Lung (tissue), 12 donors: ENCODE data around the gene OR6P1. TPM values are rescaled to one million over a fixed set of nuclear protein-coding genes. Genes with fewer than 3 reads are reported as not detected.

ENCODE experiments used
- ATAC-seq: fragments of 200-7000 bp; cut with Tn5 transposase; one replicate; pipeline ENCODE4 v1.9.1; 2020; ENCODE audit warnings: moderate number of reproducible peaks; ENCODE audit not compliant: insufficient read depth, low FRiP score
- DNase-seq, 3 donors: peaks; one replicate each; pipeline ENCODE4 v3.0.0-alpha.2; 2013 to 2017
- H3K27ac ChIP-seq, 2 donors: one replicate each; pipeline ENCODE4 v1.5.1; 2013; ENCODE audit warnings: mild to moderate bottlenecking in 2 of 2, moderate library complexity in 2 of 2, control low read depth in 1 of 2, inconsistent platforms in 1 of 2, low read depth in 1 of 2, low read length in 1 of 2
- H3K27me3 ChIP-seq, 3 donors: one replicate each; pipeline ENCODE4 v1.5.1; 2013; ENCODE audit warnings: low read length in 2 of 3; ENCODE audit not compliant: control insufficient read depth in 3 of 3, insufficient read depth in 3 of 3
- H3K36me3 ChIP-seq, 4 donors: one replicate each; pipeline ENCODE4 v1.5.1; 2013; ENCODE audit warnings: low read length in 4 of 4, mild to moderate bottlenecking in 1 of 4, moderate library complexity in 1 of 4; ENCODE audit not compliant: control insufficient read depth in 4 of 4, insufficient read depth in 4 of 4
- H3K4me1 ChIP-seq, 5 donors: one replicate each; pipeline ENCODE4 v1.5.1; 2013; ENCODE audit warnings: low read length in 5 of 5, mild to moderate bottlenecking in 2 of 5, moderate library complexity in 1 of 5; ENCODE audit not compliant: control insufficient read depth in 5 of 5, insufficient read depth in 5 of 5
- H3K4me3 ChIP-seq: one replicate; pipeline ENCODE4 v1.5.1; 2013; ENCODE audit warnings: mild to moderate bottlenecking, control low read depth, moderate library complexity
- H3K9ac ChIP-seq, 2 donors: one replicate each; pipeline ENCODE4 v1.5.1; 2013; ENCODE audit warnings: low read length in 2 of 2, control low read depth in 1 of 2; ENCODE audit not compliant: insufficient read depth in 1 of 2
- H3K9me3 ChIP-seq, 4 donors: one replicate each; pipeline ENCODE4 v1.5.1; 2013; ENCODE audit warnings: low read length in 3 of 4, mild to moderate bottlenecking in 1 of 4, moderate library complexity in 1 of 4; ENCODE audit not compliant: control insufficient read depth in 4 of 4, insufficient read depth in 3 of 4
- WGBS, 2 donors: extraction: QIAGEN DNeasy Blood & Tissue Kit; methylation state at CpG; one replicate each; pipeline ENCODE4 v1.1.7; 2013; 5-methylcytosine and 5-hydroxymethylcytosine counted together
- polyA plus RNA-seq, 2 donors: library from polyadenylated mRNA; stranded (reverse); fragments of 200-250 nt; gene quantifications; one replicate each; pipeline ENCODE4 v1.2.1, GENCODE V29; 2013
- total RNA-seq, 2 donors: library from RNA; depleted of rRNA in 1 of 2; stranded (reverse); fragments of >200 nt in 1 of 2; gene quantifications; one replicate each; pipeline ENCODE4 v1.2.1, GENCODE V29; 2014 to 2021
- TF ChIP-seq, protein P1 (sequence below): IDR thresholded peaks from 2 replicates; pipeline ENCODE4 v1.5.1; 2012; ENCODE audit warnings: mild to moderate bottlenecking; ENCODE audit errors: control extremely low read depth, extremely low read depth
- donor health status: control.
- donor health status: control.
- donor health status: Bipolar disorder and iron deficiency.
- donor health status: healthy.
- donor health status: DM: yes; HTN: yes; CAD: no.

OR6P1 gene
- total and polyA plus RNA-seq, 4 donors: not detected

DNA sequence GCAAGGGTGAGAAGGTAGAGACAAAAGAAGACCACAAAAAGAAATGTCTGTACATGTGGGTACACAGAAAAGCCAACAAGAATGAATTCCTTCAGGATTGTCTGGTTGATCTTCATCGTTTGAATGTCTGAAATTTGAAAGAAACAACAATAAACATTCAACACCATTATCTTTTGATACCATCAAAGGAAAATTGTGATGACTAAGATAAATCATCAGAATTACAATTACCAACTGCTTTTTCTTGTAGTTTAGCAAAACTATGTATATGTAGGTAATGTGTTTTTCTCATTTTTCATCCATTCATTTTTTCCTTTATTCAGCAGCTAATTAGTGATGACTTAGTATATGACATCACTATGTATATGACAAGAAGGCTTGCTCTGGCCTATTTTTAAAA is 9.4 kb upstream of the OR6P1 start, which contains the start of gene OR10X1:
Gene OR10X1 (minus strand): TSS at position 167 of the 400 bp plus-strand sequence. CDS start 0 bp downstream, at position 167.
- Histone ChIP-seq H3K27ac (no peak within 1 kb of the TSS), H3K27me3 (no peaks in the 10 kb centered on the region), H3K9me3 (peaks cover 0 to 2% (median 0%) of the 10 kb centered on the region in 4 donors), H3K9ac (no peak within 1 kb of the TSS), H3K36me3 (no peaks in the 10 kb centered on the region), H3K4me3 (no peak within 1 kb of the TSS), H3K4me1 (no peaks in the 10 kb centered on the region)
- TF ChIP-seq, protein P1, sequence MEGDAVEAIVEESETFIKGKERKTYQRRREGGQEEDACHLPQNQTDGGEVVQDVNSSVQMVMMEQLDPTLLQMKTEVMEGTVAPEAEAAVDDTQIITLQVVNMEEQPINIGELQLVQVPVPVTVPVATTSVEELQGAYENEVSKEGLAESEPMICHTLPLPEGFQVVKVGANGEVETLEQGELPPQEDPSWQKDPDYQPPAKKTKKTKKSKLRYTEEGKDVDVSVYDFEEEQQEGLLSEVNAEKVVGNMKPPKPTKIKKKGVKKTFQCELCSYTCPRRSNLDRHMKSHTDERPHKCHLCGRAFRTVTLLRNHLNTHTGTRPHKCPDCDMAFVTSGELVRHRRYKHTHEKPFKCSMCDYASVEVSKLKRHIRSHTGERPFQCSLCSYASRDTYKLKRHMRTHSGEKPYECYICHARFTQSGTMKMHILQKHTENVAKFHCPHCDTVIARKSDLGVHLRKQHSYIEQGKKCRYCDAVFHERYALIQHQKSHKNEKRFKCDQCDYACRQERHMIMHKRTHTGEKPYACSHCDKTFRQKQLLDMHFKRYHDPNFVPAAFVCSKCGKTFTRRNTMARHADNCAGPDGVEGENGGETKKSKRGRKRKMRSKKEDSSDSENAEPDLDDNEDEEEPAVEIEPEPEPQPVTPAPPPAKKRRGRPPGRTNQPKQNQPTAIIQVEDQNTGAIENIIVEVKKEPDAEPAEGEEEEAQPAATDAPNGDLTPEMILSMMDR: no peak
- ATAC-seq: no peak
- DNase-seq: no peak
- WGBS, 2 donors: 73 to 79% methylated on average over 1 of the region's 1 CpG

DNA sequence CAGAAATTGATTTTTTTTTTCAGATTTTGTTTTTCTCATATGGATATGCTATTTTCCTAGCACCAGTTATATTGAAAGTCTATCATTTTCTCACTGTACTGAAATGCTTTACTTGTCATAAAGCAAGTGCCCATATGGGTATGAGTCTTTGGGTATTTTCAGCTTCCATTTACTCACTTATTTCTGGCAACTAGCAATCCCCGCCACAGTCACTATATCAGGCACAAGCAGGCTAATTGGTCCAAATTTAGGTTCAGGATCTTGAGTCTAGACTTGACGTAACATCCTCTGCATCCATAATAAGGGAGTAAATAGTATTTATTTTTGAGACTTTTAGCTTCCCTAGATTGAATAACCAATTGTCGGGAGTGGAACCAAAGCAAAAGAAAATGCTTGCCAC is 7.2 kb upstream of the OR6P1 start:
- Histone ChIP-seq H3K9ac (no peak overlapping the region), H3K36me3 (no peaks in the 10 kb centered on the region), H3K27ac (no peak overlapping the region), H3K27me3 (no peaks in the 10 kb centered on the region), H3K4me1 (no peaks in the 10 kb centered on the region), H3K9me3 (peaks cover 0 to 2% (median 0%) of the 10 kb centered on the region in 4 donors), H3K4me3 (no peak overlapping the region)
- TF ChIP-seq, protein P1: no peak
- DNase-seq (no peak), ATAC-seq (no peak)
- WGBS, 2 donors: 90 to 96% methylated on average over 3 of the region's 3 CpGs

DNA sequence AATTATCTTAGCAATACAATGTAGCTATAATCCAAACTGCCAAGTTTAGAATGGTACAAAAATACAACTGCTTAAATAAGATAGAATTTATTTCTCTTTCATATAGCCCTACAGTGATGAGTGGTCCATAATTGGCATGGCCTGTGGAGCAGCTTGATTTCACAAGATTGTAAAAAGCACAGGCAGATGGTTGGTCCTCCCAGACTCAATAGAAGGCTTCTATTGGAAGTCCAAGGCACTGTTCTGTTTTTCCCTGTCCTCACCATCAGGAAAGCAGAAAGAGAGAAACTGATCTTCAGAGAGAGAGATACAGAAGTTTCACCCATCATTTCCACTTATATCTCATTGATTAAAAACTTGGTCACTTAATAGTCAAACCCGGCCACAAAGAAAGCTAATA is 1.8 kb upstream of the OR6P1 start:
- DNase-seq: no peak
- no peaks in the 10 kb centered on the region for H3K4me1 ChIP-seq
- H3K27me3 ChIP-seq: no peaks in the 10 kb centered on the region
- TF ChIP-seq, protein P1: no peak
- no peak overlapping the region for H3K9ac ChIP-seq
- no peaks in the 10 kb centered on the region for H3K9me3 ChIP-seq
- H3K27ac ChIP-seq: no peak overlapping the region
- no peak overlapping the region for H3K4me3 ChIP-seq
- WGBS, 2 donors: 88 to 93% methylated on average over 1 of the region's 1 CpG
- H3K36me3 ChIP-seq: no peaks in the 10 kb centered on the region
- no peak for ATAC-seq

DNA sequence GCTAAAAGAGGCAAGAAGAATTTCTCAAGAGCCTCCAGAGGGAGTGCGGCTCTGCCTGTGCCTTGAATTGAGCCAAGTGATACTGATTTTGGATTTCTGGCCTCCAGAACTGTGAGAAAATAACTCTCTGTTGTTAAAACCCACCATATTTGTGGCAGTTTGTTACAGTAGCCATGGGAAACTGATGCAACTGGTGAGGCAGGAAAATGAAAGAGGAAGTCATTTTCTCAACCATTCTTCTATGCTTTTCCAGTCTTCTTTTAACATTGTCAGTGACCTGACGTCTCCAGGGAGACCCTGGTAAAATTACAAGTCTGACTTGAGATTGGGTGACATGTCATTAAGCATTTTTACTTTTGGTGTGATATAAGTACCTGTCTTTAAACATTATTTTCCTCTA is 5.8 kb downstream of the OR6P1 start:
- H3K27ac ChIP-seq: no peak overlapping the region
- H3K9me3 ChIP-seq: peaks cover 0 to 4% (median 0%) of the 10 kb centered on the region in 4 donors
- DNase-seq (no peak), ATAC-seq (no peak)
- 47 to 57% methylated on average over 2 of the region's 2 CpGs for WGBS, 2 donors
- H3K27me3 ChIP-seq: no peaks in the 10 kb centered on the region
- TF ChIP-seq, protein P1: no peak
- H3K9ac ChIP-seq: no peak overlapping the region
- H3K4me1 ChIP-seq: no peaks in the 10 kb centered on the region
- H3K36me3 ChIP-seq: no peaks in the 10 kb centered on the region
- no peak overlapping the region for H3K4me3 ChIP-seq
